Naive B cell (primary cell): Measurements from ENCODE around the gene PRDM1. TPM values are rescaled to one million over a fixed set of nuclear protein-coding genes. Genes with fewer than 3 reads are reported as not detected.

ENCODE experiments used
- ATAC-seq, 2 donors: fragments of 150-1000 bp; cut with Tn5 transposase; 2 replicates each; pipeline ENCODE4 v1.10.0; 2021; ENCODE audit warnings: low read depth in 2 of 2, mild to moderate bottlenecking in 2 of 2, moderate library complexity in 2 of 2
- DNase-seq: peaks from one replicate; pipeline ENCODE4 v3.0.0; 2022
- H3K27ac Mint-ChIP-seq, 6 donors: one replicate each; pipeline ENCODE4 v1.8.0; 2020 to 2022; ENCODE audit warnings: mild to moderate bottlenecking in 6 of 6, mixed read lengths in 6 of 6, moderate library complexity in 5 of 6, inconsistent platforms in 2 of 6
- H3K27me3 Mint-ChIP-seq, 3 donors: one replicate each; pipeline ENCODE4 v1.8.0; 2021 to 2022; ENCODE audit warnings: mixed read lengths in 3 of 3, mild to moderate bottlenecking in 1 of 3
- H3K36me3 Mint-ChIP-seq, 2 donors: one replicate each; pipeline ENCODE4 v1.8.0; 2020 to 2022; ENCODE audit warnings: mixed read lengths in 2 of 2, inconsistent platforms in 1 of 2, mild to moderate bottlenecking in 1 of 2
- H3K4me1 Mint-ChIP-seq, 3 donors: one replicate each; pipeline ENCODE4 v1.8.0; 2020 to 2022; ENCODE audit warnings: mixed read lengths in 3 of 3, inconsistent platforms in 1 of 3, mild to moderate bottlenecking in 1 of 3, moderate library complexity in 1 of 3
- H3K4me3 Mint-ChIP-seq, 8 donors: one replicate each; pipeline ENCODE4 v1.8.0; 2020 to 2022; ENCODE audit warnings: mild to moderate bottlenecking in 8 of 8, mixed read lengths in 8 of 8, moderate library complexity in 8 of 8, inconsistent platforms in 2 of 8
- H3K9me3 Mint-ChIP-seq, 7 donors: one replicate each; pipeline ENCODE4 v1.8.0; 2020 to 2022; ENCODE audit warnings: mixed read lengths in 7 of 7, mild to moderate bottlenecking in 5 of 7, inconsistent platforms in 2 of 7, moderate library complexity in 1 of 7
- polyA plus RNA-seq, 6 donors: library from polyadenylated mRNA; unstranded; fragments of 300-500 nt; fragmentation: Illumina TruSeq; gene quantifications; one replicate each; pipeline ENCODE4 v1.2.3, GENCODE V29; 2021; ENCODE audit warnings: low read depth in 6 of 6

Gene PRDM1
- polyA plus RNA-seq, 6 donors from 2014 or later = 0.62 to 4.2 (median 2.9) TPM; not detected in 1

DNA sequence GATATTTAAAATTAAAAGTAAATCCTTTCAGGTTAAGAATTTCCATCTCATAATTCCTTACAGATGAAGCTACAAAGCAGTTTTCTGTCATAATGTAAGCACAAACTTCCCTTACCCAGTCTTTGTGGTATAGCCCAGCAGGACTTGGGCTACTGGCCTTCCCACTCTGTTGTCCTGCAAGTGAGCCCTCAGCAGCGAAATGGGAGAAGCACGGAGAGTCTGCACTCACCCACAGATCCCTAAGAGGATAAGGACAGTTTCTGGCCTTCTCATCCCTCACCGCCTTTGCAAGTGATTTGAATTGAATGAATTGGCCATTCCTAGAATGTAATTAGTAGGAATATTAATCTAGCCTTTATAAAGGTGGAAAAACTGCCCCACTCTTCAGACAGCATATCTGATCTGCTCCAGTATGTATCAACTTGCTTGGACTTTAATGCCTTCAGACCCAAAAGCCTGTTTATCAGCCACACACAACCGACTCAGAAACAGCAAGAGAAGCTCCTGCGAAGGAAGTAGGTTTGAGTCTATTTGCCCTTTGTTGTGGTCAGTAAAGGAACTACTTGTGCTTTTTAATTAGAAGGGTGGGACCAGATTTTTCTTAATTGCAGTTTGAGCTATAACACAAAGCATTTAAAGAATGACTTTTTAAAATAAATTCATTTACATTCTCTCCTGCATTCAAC is 29.9 kb upstream of the PRDM1 start:
- no peaks in the 10 kb centered on the region for H3K9me3 Mint-ChIP-seq
- H3K4me1 Mint-ChIP-seq = no peaks in the 10 kb centered on the region
- H3K27ac Mint-ChIP-seq = no peak overlapping the region
- ATAC-seq (no peak), DNase-seq (no peak)
- no peaks in the 10 kb centered on the region for H3K36me3 Mint-ChIP-seq
- peaks cover 0 to 7% (median 4%) of the 10 kb centered on the region in 3 donors for H3K27me3 Mint-ChIP-seq
- H3K4me3 Mint-ChIP-seq = no peak overlapping the region

DNA sequence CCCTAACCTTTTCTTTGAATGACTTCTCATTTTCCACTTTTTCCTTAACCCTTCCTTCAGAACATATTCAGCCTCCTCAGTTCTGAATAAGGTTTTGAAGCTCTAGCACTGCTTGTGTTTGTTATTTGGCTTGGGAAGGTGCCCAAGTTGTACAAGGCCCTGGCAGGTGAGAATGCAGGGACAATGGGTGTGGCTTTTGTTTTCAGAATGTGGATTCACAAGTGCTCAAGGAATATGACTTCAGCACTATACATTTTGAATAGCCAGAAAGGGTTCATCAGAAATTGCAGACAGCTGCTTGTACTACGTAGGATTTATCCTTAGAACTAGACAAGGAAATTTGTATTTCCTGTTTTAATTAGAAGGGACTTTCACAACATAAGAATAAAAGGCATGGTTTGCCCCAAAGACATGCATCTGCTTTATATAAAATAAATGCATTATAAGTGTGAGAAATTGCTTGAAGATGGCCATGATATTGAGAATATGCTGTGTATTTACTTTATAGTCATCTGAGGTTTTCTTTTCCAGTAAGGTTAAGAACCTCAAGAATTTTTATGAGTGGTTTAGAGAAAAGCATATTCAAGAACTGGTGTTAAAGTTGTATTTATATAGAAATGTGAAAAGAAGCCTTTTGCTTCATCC is 29.3 kb upstream of the PRDM1 start:
- no peaks in the 10 kb centered on the region for H3K4me1 Mint-ChIP-seq
- no peaks in the 10 kb centered on the region for H3K9me3 Mint-ChIP-seq
- no peak overlapping the region for H3K27ac Mint-ChIP-seq
- ATAC-seq (no peak), DNase-seq (no peak)
- no peaks in the 10 kb centered on the region for H3K36me3 Mint-ChIP-seq
- H3K4me3 Mint-ChIP-seq = no peak overlapping the region
- H3K27me3 Mint-ChIP-seq = peaks cover 0 to 4% (median 0%) of the 10 kb centered on the region in 3 donors

DNA sequence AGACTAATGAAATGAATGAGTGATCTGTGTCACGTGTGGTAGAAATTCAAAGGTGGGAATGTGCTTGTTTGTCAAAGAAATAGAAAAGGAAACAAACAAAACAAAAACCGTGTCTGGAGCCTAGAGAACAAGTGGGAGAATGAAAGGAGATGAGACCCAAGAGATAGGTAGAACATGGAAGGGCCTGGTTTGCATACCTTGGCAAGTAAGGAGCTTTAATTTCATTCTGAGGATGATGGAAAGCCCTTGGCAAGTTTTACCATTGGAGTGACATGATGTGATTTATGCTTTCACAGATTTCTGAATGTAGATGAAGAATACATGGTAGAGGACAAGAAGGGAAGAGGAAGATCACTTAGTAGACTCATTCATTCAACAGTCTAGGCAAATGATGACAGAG is 26.8 kb upstream of the PRDM1 start:
- ATAC-seq = no peak
- Mint-ChIP-seq H3K9me3 (no peaks in the 10 kb centered on the region), H3K4me1 (no peaks in the 10 kb centered on the region), H3K27ac (no peak overlapping the region), H3K36me3 (no peaks in the 10 kb centered on the region), H3K4me3 (no peak overlapping the region), H3K27me3 (peaks cover 0 to 4% (median 0%) of the 10 kb centered on the region in 3 donors)
- no peak for DNase-seq

DNA sequence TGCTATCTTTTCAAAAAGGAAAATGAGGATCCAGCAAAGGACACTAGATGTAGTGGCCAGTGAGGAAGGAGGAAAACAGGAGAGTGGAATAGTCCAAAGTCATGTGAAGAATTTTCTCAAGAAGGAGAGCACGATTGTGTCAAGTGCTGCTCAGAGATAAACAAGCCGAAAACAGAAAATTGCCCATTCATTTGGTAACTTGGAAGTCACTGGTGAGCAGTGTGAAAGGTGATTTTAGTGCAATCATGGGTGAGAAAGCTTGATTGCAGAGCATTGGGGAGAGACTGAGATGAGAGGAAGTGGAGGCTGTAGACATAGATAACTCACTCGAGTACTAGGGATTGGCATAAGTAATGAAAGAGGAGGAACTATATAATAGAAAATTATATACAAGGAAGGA is 26.0 kb upstream of the PRDM1 start:
- H3K4me3 Mint-ChIP-seq = no peak overlapping the region
- no peaks in the 10 kb centered on the region for H3K36me3 Mint-ChIP-seq
- no peaks in the 10 kb centered on the region for H3K4me1 Mint-ChIP-seq
- ATAC-seq (no peak), DNase-seq (no peak)
- H3K27ac Mint-ChIP-seq = no peak overlapping the region
- H3K9me3 Mint-ChIP-seq = no peaks in the 10 kb centered on the region
- peaks cover 0 to 4% (median 0%) of the 10 kb centered on the region in 3 donors for H3K27me3 Mint-ChIP-seq

DNA sequence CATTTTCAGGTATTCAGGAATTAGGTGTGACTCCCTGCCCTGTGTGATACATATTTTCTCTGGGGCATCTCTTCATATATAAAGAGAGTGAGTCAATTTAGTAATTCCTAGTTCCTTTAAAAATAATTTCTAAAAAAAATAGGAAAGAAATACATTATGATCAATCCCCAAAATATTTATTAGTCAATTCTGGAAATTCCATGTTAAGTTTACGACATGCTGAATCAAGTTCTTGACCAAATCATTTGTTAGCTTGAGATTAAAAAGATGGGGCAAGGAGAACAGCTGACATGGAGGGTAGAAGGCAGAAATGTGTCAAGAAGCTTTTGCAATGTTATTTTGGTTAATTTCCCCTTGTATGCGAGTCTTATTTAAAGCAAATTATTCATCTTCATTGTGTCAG is 22.7 kb upstream of the PRDM1 start:
- Mint-ChIP-seq H3K4me1 (no peaks in the 10 kb centered on the region), H3K36me3 (no peaks in the 10 kb centered on the region), H3K9me3 (no peaks in the 10 kb centered on the region), H3K27ac (no peak overlapping the region), H3K4me3 (no peak overlapping the region), H3K27me3 (peaks cover 0 to 4% (median 0%) of the 10 kb centered on the region in 3 donors)
- ATAC-seq (no peak), DNase-seq (no peak)

DNA sequence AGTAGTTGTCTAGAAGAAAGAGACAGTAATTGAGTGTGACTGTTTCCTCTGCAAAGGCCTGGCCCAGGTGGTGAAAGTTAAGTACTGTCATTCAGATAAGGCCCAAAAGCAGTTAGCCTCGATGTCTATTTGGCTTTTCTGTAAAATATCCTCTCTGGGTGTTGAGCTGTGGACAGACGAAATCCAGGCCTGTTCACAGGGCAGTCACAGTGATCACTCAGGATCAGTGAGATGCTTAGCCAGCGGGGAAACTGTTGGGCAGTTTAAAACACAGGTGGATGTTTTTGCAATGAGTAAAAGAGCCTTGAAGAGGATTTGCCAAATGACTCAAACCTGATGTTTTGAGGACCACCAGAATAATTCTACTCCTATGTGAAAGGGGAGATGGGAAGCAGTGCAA is 22.0 kb upstream of the PRDM1 start:
- Mint-ChIP-seq H3K4me1 (no peaks in the 10 kb centered on the region), H3K36me3 (no peaks in the 10 kb centered on the region), H3K27ac (no peak overlapping the region), H3K4me3 (no peak overlapping the region), H3K9me3 (no peaks in the 10 kb centered on the region), H3K27me3 (peaks cover 0 to 4% (median 0%) of the 10 kb centered on the region in 3 donors)
- DNase-seq (no peak), ATAC-seq (no peak)

DNA sequence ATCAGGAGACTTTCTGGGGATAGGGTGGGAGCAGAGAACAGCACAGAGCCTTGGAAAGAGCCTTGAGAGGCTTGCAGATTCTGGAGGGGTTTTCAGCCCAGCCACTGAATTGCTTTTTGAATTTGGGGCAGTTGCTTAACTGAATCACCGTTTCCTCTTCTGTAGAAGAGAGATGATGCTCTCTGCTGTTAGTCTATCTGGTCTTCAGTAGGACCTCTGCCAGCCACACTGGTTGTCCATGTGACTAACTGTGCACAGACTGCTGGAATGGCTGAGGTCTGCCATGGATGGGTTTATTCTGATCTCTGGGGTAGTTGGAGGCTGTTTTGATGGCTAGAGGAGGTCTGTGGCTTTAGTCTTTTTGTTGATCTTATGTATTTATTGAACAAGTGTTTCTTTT is 21.4 kb upstream of the PRDM1 start:
- ATAC-seq = no peak
- no peak for DNase-seq
- peak overlapping the region in 1 of 6 donors; percentile 10 for H3K27ac Mint-ChIP-seq
- no peaks in the 10 kb centered on the region for H3K36me3 Mint-ChIP-seq
- no peak overlapping the region for H3K4me3 Mint-ChIP-seq
- H3K27me3 Mint-ChIP-seq = peaks cover 0 to 7% (median 5%) of the 10 kb centered on the region in 3 donors
- no peaks in the 10 kb centered on the region for H3K4me1 Mint-ChIP-seq
- no peaks in the 10 kb centered on the region for H3K9me3 Mint-ChIP-seq

DNA sequence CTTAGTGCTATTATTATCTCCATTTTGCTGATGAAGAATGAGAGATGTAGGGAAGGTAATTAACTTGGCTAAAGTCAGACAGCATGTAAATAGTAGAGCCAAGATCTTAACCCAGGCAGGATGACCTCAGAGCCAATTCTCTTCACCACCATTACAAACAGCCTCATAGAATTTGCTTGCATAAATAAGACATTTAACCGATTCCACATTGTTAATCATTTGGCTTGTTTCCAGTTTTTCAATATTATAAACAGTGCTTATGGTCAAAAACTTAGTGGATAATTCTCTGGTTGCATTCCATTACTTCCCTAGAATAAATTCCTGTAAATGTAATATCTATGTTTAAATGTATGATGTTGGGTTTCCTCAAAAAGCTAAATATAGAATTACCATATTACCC is 19.1 kb upstream of the PRDM1 start:
- no peaks in the 10 kb centered on the region for H3K4me1 Mint-ChIP-seq
- ATAC-seq = no peak

DNA sequence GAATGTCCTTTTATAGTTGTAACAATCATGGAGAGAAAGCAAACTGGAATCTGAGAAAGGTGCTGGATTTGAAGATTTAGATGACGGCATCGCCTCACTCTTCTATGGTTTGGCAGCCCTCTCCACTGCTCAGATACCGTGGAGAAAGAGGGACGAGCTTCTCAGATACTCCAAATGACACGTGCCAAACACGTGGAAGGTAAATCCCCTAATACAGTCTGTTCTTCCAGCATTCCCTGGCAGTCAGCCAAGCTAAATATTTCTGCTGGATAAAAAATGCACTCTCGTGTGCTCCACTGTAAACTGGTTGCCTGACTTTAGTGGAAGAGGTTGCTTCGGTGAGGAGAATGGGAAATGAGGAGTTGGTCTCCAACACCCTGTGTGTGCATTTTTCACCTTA is 16.7 kb upstream of the PRDM1 start:
- Mint-ChIP-seq H3K27ac (no peak overlapping the region), H3K4me3 (no peak overlapping the region), H3K36me3 (no peaks in the 10 kb centered on the region), H3K27me3 (peaks cover 0 to 9% (median 7%) of the 10 kb centered on the region in 3 donors), H3K4me1 (peaks cover 0 to 3% (median 0%) of the 10 kb centered on the region in 3 donors), H3K9me3 (no peaks in the 10 kb centered on the region)
- no peak for ATAC-seq
- no peak for DNase-seq

More for the DNA sequence above, 19.1 kb upstream of the PRDM1 start:
- no peak for DNase-seq
- H3K36me3 Mint-ChIP-seq = no peaks in the 10 kb centered on the region
- H3K4me3 Mint-ChIP-seq = no peak overlapping the region
- H3K27ac Mint-ChIP-seq = no peak overlapping the region
- peaks cover 0 to 9% (median 7%) of the 10 kb centered on the region in 3 donors for H3K27me3 Mint-ChIP-seq
- no peaks in the 10 kb centered on the region for H3K9me3 Mint-ChIP-seq

DNA sequence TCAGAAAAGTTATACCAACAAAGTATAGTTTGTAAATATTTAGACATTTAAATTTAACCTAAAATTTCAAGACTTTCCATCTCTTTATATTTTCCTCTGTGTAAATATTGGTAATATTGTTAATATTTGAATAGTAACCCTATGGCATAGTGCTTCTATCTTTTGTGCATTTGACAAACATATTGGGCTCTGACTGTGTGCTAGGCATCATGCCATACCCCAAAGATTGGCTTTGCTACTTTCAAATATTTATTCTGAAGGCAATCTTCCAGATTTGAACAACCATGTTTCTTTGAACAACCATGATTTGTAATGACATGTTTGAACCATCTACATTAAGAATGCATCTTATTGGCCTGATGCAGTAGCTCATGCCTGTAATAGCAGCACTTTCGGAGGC is 15.5 kb upstream of the PRDM1 start:
- H3K36me3 Mint-ChIP-seq = no peaks in the 10 kb centered on the region
- H3K4me3 Mint-ChIP-seq = no peak overlapping the region
- H3K4me1 Mint-ChIP-seq = peaks cover 0 to 3% (median 0%) of the 10 kb centered on the region in 3 donors
- no peaks in the 10 kb centered on the region for H3K9me3 Mint-ChIP-seq
- no peak overlapping the region for H3K27ac Mint-ChIP-seq
- no peak for DNase-seq
- H3K27me3 Mint-ChIP-seq = peaks cover 0 to 9% (median 7%) of the 10 kb centered on the region in 3 donors
- ATAC-seq = no peak

DNA sequence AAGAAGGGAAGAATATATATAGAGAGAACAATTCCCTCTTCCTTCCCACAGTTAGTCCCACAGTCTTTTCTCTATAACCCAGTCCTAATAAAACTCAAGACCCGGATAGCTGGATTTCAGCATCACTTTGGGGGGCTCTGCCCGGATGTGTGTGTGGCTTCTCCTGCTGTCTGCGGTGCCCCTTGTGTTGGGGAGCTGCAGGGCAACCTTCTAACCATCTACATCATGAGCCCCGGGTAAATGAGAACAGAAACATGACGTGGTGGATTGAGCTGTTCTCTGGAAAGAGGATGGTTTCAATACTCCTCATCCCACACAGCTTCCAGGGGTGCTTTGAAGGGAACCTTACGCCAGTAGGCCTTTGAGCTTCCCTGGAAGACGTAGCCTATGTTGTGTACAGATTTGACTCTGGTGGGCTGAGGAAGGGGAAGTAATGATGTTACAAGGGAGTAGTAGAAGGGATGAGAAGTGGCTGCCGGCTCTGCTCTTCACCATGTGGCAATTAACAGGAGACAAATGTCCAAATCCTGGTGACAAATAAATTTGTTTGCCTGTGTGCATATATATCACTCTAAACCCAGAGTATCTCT is 13.5 kb upstream of the PRDM1 start:
- H3K27ac Mint-ChIP-seq = no peak overlapping the region
- ATAC-seq = no peak
- no peaks in the 10 kb centered on the region for H3K9me3 Mint-ChIP-seq
- peaks cover 0 to 7% (median 6%) of the 10 kb centered on the region in 3 donors for H3K27me3 Mint-ChIP-seq
- no peaks in the 10 kb centered on the region for H3K36me3 Mint-ChIP-seq
- H3K4me3 Mint-ChIP-seq = no peak overlapping the region
- peaks cover 0 to 3% (median 0%) of the 10 kb centered on the region in 3 donors for H3K4me1 Mint-ChIP-seq
- DNase-seq = no peak

DNA sequence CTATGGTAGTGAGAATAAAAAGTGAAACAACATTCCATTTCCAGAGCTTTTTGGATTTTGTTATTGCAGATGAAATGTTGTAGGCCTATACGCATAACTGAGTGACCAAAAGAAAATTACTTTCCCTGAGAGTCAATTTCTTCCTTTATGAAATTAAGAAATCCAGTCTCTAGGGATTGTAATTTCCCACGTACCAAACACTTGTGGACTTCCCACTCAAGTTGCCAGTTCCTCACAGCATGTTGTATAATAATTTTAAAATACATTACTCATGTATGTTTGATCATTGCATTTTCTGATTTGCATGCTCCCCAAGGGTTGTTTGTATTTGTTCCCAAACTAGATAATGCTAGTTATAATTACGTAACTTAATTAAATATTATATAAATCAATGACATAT is 12.0 kb upstream of the PRDM1 start:
- DNase-seq (no peak), ATAC-seq (no peak)
- no peak overlapping the region for H3K27ac Mint-ChIP-seq
- H3K36me3 Mint-ChIP-seq = no peaks in the 10 kb centered on the region
- H3K4me3 Mint-ChIP-seq = no peak overlapping the region
- peaks cover 0 to 7% (median 6%) of the 10 kb centered on the region in 3 donors for H3K27me3 Mint-ChIP-seq
- H3K4me1 Mint-ChIP-seq = peaks cover 0 to 3% (median 0%) of the 10 kb centered on the region in 3 donors
- no peaks in the 10 kb centered on the region for H3K9me3 Mint-ChIP-seq

DNA sequence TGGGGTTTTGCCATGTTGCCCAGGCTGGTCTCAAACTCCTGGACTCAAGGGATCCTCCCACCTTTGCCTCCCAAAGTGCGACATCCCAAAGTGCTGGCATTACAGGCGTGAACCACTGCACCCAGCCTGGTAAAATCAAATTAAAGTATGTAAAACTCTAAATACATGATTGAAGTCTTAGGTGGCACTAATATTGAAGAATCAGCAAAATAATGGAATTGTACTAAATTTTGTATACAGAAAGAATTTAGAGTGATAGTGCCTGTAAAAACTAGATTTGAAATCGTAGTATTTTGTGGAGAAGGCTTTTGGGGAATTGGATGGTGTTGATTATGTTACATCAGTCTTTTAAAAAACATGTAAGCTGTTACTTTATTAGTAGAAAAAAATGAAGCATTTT is 10.0 kb upstream of the PRDM1 start:
- H3K27ac Mint-ChIP-seq = no peak overlapping the region
- H3K9me3 Mint-ChIP-seq = no peaks in the 10 kb centered on the region
- ATAC-seq (no peak), DNase-seq (no peak)
- peaks cover 0 to 10% (median 0%) of the 10 kb centered on the region in 3 donors for H3K27me3 Mint-ChIP-seq
- no peaks in the 10 kb centered on the region for H3K36me3 Mint-ChIP-seq
- no peak overlapping the region for H3K4me3 Mint-ChIP-seq
- H3K4me1 Mint-ChIP-seq = peaks cover 0 to 3% (median 0%) of the 10 kb centered on the region in 3 donors

DNA sequence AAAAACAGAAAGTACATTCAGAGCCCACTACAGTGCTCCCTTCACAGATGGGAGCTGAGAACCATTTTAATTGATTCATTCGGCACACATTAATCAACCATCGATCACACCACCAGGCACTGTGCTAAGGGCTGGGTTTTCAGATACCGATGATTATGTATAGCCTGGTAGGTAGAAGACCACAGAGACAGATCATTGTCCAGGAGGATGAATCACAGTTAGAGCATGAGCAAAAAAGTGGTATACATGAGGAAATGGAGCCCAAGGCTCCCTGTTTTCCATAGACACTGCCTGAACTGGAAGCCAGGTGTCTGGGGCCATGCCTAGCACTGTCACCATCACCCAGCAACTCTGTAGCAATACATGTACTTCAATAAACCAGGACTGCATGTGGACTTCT is 9.0 kb upstream of the PRDM1 start:
- Mint-ChIP-seq H3K4me3 (no peak overlapping the region), H3K9me3 (no peaks in the 10 kb centered on the region), H3K36me3 (no peaks in the 10 kb centered on the region), H3K4me1 (peaks cover 0 to 3% (median 0%) of the 10 kb centered on the region in 3 donors), H3K27me3 (peaks cover 0 to 17% (median 9%) of the 10 kb centered on the region in 3 donors), H3K27ac (no peak overlapping the region)
- DNase-seq (no peak), ATAC-seq (no peak)
